Fibroblast of upper back skin (primary cell): ENCODE data around the gene IL20RB.

ENCODE experiments used
- DNase-seq: peaks from one replicate; pipeline ENCODE4 v3.0.0-alpha.2; 2013

The IL20RB gene

GRCh38 chr3:137046747-137047146 lies 89.0 kb downstream of the IL20RB start:
- DNase-seq: no peak

DNA sequence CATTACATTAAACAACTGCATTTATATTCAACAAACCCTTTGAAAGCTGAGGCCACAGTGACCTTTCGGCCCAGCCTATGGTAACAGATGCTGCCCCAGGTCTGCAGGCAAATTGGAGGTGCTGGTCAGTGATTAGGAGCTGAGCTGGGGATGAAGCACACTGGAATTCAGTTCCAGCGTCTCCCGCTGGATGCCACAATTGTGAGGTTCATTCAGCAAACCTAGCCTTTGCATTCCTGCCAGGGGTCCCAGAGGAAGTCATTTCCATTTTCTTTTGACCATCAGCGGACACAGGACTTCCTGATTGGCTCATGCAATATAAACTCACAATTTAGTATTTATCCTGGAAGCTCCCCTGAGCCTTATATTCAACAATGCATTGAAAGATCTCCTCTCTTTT lies 89.5 kb downstream of the IL20RB start:
- DNase-seq: no peak

DNA sequence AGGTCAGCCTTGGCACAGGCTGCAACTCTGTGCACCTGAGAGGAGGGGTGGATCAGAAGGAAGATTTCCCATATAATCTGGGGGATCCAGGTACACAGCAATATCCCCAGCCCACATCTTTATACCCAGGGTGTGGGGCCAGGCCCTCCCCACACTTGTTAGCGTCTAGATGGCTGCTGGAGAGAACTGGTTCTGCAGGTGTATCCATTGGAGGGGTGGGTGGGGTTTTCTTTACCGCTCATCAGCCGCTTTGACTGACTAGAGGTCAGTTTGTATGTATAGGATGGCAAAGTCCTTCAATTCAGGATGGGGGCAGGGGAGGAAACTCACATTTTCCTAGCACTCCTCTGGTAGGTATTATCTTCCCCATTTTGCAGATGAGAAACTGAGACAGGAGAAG lies 92.5 kb downstream of the IL20RB start:
- no peak for DNase-seq

GRCh38 chr3:137052298-137052697 lies 94.5 kb downstream of the IL20RB start:
- no peak for DNase-seq
